GDM1 (cell line): ENCODE results near the gene OR4D11.
"Not testable (repeated sequence)": the region's sequence is repeated elsewhere in the genome, so short reads cannot be mapped to it uniquely, and the experiment has no call there.

ENCODE experiments used
- DNase-seq: peaks from one replicate; lab custom pipeline; 2025; lab: John Stamatoyannopoulos, UW

The OR4D11 gene

DNA sequence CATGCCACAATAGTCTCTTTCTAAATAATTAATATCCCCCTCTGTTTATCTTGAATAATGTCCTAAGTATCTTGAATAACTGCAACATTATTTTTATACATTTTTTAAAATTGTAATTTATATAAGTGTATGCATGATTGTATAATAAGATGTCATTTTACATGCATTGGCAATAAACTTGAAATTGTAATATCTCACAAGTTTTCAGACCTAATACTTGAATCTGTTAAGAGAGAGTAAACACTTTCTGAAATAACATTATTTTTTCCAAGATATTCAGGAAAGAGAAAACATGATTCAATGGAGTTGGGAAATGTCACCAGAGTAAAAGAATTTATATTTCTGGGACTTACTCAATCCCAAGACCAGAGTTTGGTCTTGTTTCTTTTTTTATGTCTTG is at the start of gene OR4D11:
Gene OR4D11, plus strand, starts transcription at position 301 of the 400 bp plus-strand sequence. Its CDS starts 0 bp downstream, at position 301.
- no peak for DNase-seq

DNA sequence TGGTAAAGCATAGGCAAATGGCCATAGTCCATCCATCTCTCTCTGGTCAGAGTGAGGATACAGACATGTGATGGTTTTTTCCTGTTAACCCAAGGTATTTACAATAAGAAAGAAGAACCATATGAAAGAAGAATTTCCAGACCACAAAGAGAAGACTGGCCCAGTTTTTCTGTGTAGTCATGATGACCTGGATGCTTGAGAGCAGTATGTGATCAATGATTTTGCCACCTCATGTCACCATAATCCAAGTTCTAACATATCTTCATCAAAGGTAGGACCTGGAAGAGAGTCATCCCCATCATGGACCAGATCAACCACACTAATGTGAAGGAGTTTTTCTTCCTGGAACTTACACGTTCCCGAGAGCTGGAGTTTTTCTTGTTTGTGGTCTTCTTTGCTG is 46.7 kb upstream of the OR4D11 start, which contains the start of gene OR4D6:
Gene OR4D6, plus strand, starts transcription at position 301 of the 400 bp plus-strand sequence. Its CDS starts 0 bp downstream, at position 301.
- DNase-seq: no peak

DNA sequence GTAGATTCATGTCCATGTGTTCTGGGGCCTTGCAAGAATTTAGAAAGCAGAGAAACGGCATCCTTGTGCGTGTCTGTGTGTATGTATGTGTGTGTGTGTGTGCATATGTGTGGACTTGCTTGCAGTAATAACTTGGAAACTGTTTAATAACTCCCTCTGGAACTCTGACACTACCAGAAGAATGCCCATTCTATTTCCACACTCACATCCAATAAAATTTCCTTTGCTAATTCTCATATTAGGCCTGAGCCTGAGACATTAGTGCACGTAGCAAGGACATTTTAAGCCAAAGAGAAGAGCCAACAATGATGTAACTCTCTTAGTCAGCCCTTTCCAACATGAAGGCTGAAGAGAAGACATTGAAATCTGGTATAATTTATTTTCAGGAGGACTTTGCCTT is 43.5 kb upstream of the OR4D11 start:
- no peak for DNase-seq

DNA sequence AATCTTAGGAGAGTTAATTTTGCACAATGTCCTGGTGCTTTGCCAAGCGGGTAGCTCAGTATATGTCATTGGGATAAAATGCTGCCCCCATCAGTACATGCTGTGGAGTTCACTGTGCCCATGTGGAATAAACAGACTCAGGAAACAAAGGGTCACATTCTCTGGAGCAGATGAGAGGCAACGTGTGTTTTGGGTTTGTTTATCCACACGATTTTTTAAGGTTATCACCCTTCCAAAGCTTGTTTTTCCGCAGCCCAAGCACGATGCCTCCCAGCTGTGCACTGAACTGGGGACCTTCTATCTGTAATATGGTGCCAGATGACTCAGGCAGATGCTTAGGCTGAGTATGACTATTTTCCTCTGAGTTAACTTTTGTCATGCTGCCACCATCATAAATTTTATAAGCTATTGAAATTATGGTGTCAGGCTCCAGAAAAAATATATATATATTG is 40.2 kb upstream of the OR4D11 start:
- DNase-seq: no peak

DNA sequence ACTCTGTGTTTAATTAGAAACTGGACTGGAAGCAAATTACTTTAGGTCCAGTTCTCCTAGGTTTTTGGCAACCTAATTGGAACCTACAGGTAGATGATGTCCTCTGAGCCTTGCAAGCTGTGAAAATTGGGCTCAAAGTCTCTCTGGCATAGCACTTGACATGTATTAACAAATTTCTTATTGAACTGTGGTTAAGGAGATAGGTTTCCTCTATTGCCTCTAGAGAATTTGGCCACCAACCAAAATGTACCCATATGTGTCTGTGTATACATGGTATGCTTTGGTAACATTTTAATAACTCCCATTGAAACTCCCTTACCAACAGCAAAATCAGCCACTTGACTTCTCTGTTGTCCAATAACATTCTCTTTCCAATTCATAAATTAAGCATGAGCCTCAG is 30.4 kb upstream of the OR4D11 start, which contains the start of gene OR4D10:
Gene OR4D10, plus strand, starts transcription at position 301 of the 400 bp plus-strand sequence. CDS start 4,115 bp downstream, outside the sequence.
- no peak for DNase-seq

DNA sequence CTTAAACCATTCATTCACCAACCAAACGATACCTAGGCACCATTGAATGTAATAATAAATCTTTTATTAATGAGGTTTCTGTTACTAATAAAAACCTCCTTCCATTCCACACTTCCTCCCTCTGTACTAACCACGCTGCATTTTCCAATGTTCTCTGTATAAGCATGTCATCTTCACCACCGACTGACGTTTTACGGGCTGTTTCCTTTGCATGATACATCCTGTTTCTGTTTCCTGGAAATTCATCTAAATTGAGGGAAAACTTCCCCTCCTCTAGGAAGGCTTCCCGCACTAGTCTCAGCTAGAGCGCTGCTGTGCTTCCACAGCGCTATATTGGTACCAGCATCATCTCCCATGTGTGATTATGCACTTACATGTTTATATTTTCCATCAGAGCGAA is 28.2 kb upstream of the OR4D11 start:
- no peak for DNase-seq

DNA sequence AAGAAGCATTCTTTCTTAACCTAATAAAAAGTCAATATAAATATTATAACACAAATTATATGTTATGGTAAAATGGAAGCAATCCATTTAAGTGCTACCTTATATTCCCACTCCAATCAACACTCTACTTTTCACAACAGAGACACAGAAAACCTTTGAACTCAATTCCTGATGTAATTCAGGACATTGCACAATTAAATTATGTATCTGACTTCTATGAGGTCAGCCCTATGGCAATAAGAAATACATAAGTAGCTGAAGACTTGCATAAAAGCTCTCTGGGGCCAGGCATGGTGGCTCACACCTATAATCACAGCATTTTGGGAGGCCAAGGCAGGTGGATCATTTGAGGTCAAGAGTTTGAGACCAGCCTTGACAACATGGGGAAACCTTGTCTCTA is 23.5 kb upstream of the OR4D11 start:
- no peak for DNase-seq

DNA sequence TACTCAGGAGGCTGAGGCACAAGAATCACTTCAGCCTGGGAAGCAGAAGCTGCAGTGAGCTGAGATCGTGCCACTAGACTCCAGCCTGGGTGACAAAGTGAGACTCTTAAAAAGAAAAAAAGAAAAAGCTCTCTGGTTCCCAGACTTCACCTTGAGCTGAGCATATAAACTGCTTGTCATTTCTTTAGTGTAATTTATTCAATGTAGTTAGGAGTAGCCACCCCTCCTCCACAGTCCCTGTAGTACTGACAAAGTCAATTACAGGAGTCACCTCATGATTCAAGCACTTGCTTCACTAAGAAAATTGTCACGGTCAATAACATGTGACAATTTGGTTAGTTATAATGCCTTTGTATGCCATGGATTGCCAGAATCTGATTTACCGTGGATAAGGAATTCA is 23.0 kb upstream of the OR4D11 start:
- no peak for DNase-seq

DNA sequence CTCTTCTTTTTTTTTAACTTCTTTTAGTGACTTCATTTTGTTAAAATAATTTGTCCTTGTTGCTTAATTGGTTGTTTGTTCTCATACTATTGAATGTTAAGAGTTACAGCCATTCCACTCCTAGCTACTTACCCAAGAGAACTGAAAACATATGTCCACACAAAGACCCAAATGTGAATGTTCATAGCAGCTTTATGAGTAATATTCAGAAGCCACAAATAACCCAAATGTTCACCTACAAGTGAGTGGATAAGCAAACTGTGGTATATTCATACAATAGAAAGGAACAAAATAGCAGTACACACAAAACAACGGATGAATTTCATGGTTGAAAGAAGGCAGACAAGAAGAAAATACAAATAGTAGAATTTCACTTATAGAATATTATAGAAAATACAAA is 1.4 kb upstream of the OR4D11 start:
- no peak for DNase-seq

DNA sequence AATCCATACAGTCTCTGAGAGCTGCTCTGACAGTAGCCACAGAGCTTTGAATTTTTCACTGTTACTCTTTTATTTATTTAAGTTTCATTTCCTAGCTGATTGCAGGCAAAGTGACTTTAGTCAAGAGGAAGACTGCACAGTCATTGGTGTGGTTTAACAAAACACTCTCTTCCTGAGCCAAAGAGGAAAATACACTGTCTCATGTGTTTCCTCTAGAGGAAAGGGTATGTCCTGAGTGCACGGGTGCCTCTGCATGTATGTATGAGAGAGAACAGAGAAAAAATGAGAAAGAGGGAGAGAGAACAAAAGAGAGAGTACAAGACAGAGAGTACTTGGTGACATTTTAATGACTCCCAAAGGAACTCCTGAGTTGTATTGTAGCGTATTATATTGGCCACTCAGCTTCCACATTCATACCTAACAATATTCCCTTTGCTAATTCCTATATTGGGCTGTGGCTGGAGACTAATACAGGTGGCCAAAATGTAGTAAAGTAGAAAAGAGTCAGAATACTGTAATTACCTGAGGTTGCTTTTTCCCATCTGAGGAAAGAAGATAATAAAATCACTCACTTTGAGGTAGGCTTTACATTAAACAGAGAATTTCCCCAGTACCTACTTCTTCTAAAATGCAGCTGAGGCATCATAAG is 7.7 kb downstream of the OR4D11 start, which contains the start of gene OR4D9:
Gene OR4D9, plus strand, starts transcription at position 599 of the 649 bp plus-strand sequence. CDS start 3,374 bp downstream, outside the sequence.
- DNase-seq: peak; percentile 82

DNA sequence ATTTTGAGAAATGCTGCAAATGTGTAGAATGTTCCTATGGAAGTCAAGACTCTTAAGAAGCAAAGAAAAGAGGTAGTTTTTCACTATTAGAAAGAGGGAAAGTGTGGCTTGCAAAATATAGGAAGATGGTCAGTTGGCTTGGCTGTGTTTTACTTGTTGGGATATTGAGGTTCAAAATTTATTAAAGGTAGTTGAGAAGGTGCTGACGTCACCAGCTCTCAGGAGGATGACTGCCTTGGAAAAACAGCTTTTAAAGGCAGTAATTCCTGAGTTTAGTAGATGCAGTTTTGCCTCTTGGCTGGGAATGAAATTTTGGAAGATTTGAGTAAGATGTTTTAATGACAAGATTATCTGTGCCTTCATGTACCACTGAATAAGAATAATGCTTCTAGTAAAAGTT is 8.3 kb downstream of the OR4D11 start:
- no peak for DNase-seq

DNA sequence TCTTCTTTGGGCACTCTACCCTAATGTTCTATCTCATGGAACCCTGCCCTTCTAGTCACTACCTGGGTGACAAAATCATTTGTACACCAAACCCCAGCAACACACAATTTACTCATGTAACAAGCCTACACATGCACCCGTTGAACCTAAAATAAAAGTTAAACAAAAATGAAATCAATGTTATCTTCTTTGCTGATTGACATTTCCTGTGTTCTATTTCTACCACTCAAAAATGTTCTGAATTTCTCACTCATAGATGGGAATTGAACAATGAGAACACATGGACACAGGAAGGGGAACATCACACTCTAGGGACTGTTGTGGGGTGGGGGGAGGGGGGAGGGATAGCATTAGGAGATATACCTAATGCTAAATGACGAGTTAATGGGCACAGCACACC is 16.8 kb downstream of the OR4D11 start:
- DNase-seq: not testable (repeated sequence)

DNA sequence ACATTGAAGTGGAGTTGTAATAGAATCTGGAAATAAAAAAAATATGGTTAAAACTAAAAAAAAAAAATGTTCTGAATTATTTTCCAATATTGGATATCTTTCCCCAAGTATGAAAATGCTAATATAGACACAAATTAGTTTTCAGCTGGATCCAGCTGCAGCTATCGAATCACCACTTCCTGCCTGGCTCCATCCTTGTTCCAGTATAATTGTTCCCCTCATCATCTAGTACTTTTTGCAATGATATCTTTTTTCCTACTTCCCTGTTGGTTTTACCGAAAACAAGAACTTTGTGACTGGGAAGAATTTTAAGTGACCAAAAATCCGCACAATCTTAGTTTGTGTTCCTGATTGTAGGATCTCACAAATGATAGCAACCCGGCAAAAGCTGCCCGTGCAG is 17.4 kb downstream of the OR4D11 start:
- no peak for DNase-seq

DNA sequence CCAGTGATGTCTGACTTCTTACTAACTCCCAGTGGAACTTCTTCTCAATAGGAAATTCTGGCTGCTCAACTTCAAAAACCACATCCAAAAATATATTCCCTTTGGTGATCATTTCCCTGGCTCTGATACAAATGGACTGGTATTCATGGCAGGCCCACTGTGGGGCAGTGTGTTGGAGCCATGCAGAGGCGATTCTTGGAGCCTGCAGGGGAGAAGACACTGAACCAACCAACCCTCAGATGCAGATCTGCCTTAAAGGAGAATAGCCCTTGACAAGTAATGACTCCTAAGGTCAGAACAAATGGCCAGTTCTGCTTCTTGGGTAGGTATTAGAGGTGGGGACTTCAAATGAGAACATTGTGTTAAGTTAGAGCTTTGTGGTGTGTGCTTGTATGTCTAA is 20.2 kb downstream of the OR4D11 start:
- DNase-seq: no peak

DNA sequence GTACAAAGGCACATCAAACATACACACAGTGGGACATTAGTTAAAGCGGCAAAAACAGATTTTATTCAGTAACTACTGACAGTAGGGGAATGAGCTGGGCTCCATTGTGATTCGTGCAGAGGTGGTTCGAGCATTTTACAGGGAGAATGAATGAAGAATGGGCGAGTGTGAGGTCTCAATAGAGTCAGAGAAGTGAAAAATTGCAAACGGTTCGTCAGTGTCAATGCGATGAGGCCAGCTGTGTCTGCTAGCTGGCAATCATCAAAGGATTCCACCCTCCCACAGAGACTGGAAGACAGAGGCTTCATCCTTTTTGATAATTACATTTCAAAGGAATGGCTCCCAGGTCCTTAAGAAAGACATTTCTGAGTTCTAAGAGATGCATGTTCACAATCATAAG is 25.3 kb downstream of the OR4D11 start:
- no peak for DNase-seq

DNA sequence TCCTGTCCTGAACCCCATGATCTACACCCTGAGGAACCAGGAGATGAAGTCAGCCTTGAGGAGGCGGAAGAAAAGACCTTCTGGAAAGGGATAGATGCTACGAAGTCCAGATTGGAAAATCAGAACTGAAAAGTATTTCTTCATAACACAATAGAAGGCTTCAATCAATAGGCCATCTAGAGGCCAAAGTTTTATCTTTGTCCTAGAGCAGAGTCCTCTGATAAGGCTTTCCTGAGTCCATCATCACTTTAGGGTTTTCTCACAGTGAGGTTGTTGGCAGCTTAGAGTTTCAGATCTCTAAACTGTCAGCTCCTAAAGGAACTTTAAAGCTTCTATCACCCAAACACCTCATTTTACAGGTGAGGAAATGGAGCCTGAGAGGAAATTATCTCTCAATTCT is 29.2 kb downstream of the OR4D11 start:
- DNase-seq: no peak

DNA sequence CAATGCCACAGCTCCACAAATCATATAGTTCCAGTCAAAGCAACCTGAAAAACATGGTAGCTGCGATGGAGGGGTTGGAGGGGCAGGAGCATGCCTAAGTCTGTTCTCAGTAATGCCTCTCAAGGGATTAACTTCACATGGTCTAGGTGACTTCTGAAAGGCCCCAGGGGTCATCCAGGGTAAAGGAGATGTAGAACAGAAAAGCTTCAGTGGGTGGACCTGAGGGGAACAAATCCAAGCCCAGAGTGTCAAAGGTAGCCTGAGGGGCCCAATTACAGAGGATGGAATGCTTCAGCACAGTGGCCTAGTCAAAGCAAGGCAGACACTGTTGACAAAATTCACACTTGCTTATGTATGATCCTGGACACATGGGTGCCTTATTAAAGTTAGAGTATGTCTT is 31.3 kb downstream of the OR4D11 start:
- DNase-seq: no peak

DNA sequence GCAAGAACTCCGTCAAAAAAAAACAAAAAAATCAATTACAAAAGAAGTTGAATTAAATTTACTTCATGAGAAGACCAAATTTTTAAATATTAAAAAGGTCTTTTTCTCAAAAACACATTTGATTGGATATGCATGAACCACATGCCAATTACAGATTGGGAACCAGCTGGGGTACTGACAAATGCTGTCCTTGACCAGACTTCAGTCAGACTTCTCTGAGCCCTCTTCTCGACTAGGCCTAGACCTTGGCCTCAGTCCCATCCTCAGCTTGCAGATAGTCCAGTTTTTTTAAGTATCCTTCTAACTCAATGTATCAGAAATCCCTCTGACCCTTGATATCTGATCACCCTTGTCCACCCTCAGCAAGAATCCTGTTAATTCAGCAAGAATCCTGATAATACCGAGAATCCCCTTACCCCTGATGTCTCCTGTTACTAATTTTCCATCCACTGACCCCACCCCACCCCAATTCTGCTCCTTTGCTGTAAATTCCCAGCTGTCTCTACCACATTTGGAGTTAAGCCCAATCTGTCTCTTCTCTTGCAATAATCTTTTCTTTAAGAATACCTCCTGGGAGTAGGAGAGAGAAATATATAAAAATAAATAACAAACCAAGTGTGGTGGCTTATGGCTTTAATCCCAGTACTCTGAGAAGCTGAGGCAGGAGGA is 38.9 kb downstream of the OR4D11 start:
- no peak for DNase-seq

DNA sequence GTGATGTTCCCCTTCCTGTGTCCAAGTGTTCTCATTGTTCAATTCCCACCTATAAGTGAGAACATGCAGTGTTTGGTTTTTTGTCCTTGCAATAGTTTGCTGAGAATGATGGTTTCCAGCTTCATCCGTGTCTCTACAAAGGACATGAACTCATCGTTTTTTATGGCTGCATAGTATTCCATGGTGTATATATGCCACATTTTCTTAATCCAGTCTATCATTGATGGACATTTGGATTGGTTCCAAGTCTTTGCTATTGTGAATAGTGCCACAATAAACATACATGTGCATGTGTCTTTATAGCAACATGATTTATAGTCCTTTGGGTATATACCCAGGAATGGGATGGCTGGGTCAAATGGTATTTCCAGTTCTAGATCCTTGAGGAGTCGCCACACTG is 40.3 kb downstream of the OR4D11 start:
- DNase-seq: not testable (repeated sequence)

DNA sequence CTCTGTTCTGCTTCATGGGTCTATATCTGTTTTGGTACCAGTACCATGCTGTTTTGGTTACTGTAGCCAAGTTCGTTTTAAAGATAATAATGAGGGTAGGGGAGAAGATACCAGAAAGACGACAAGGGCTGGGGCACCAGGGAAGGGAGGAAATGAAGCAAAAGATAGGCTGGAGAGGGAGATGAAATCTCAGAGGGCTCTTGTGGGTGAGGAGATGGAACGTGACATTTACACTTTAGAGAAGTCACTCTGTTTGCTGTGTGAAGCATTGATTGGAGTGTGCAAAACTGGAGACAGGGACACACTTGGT is 41.4 kb downstream of the OR4D11 start:
- DNase-seq: no peak

DNA sequence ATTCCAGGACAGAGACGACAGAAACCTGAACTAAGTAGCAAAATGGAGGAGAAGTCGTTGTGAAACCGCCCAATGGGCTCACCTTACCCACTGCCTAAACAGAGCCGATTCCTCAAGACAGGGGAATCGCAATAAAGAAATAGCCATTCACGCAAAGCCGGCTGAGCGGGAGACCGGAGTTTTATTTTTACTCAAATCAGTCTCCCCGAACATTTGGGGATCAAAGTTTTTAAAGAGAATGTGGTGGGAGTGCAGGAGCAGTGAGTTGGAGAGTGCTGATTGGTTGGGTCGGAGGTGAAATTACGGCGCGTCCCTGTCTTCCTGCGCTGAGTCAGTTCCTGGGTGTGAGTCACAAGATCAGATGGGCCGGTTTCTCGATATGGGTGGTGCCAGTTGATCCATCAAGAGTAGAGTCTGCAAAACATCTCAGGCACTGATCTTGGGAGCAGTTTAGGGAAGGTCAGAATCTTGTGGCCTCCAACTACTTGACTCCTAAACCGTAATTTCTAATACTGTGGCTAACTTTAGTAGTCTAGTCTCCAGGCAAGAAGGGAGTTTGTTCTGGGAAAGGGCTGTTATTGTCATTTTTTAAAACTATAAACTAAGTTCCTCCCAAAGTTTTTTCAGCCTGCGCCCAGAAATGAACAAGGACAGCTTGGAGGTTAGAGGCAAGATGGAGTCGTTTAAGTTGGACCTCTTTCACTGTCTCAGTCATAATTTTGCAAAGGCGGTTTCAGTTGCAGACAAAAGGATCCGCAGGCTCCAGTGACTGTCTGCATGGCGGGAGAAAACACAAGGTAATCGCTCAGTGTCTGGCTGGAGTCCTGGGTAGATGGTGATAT is 42.0 kb downstream of the OR4D11 start:
- DNase-seq: no peak

DNA sequence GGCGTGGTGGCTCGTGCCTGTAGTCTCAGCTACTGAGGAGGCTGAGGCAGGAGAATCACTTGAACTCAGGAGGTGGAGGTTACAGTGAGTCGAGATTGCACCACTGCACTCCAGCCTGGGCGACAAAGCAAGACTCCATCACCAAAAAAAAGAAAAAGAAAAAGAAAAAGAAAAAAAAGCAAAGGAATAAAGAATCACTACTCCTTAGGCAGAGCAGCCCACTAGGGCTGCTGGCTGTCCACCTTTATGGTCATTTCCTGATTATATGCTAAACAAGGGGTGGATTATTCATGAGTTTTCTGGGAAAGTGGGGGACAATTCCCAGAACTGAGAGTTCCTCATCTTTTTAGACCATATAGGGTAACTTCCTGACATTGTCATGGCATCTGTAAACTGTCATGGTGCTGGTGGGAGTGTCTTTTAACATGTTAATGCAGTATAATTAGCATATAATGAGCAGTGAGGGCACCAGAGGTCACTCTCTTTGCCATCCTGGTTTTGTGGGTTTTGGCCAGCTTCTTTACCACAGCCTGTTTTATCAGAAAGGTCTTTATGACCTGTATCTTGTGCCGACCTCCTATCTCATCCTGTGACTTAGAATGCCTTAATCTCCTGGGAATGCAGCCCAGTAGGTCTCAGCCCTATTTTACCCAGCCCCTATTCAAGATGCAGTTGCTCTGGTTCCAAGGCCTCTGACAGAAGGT is 44.4 kb downstream of the OR4D11 start:
- DNase-seq: not testable (repeated sequence)
